ENCODE data around the gene LIG3.
A peak's percentile ranks its signal among the peaks of the same experiment; 100 is the strongest.
"Not testable (repeated sequence)": the region's sequence is repeated elsewhere in the genome, so short reads cannot be mapped to it uniquely, and the experiment has no call there.

LIG3 gene

GRCh38 chr17:35000965-35001364 lies 20.7 kb downstream of the LIG3 start:
- DNase-seq = not testable (repeated sequence)

- no peak for DNase-seq
These were observed 21.2 kb downstream of the LIG3 start for GRCh38 chr17:35001549-35001948.

- DNase-seq = no peak
These were observed 22.7 kb downstream of the LIG3 start for GRCh38 chr17:35002876-35003551.

GRCh38 chr17:35003778-35004177 lies 23.5 kb downstream of the LIG3 start:
- no peak for DNase-seq

GRCh38 chr17:35006345-35006744 lies 26.0 kb downstream of the LIG3 start:
- no peak for DNase-seq

GRCh38 chr17:35006961-35007360 lies 26.6 kb downstream of the LIG3 start:
- no peak for DNase-seq

DNA sequence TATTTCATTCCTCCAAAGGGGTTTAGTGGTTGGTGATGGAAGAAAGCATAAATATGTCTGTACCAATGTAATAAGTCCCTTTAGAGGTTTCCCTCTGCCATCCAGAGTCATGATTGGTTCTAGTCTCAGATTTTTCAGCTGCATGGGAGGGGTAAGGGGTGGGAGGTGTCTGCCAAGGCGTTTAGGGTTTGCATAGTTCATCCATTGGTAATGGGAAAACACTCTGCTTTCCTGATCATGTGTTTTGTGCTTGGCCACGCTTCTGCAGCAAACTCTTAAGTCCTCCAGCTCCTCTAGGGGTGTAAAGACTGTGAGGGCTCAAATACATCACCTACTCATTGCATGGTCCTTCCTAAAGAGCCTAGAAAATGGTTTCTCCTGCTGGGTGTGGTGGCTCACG lies 29.8 kb downstream of the LIG3 start:
- DNase-seq = no peak

GRCh38 chr17:35011671-35012216 lies 31.4 kb downstream of the LIG3 start:
- no peak for DNase-seq

GRCh38 chr17:35016369-35016768 lies 36.1 kb downstream of the LIG3 start:
- DNase-seq = no peak

DNA sequence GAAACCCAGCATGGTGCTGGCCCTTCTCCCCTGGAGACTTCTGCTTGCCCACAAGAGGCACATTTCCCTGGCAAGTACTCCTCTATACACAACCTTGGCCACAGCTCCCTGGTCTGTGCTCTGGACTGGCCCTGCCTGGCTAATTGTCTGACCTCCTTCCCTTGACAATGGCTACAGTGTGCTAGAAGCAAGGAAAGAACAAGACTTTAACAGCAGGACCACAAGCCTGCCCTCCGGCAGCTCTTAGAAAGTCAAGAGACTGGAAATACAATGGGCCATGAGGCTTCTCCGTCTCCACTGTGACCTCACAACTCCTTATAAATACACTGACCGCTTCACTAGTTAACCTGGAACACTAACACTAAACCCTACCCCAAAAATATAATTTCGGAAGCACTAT lies 36.7 kb downstream of the LIG3 start:
- DNase-seq = no peak

- no peak for DNase-seq
These were observed 38.5 kb downstream of the LIG3 start for GRCh38 chr17:35018814-35019213.

DNA sequence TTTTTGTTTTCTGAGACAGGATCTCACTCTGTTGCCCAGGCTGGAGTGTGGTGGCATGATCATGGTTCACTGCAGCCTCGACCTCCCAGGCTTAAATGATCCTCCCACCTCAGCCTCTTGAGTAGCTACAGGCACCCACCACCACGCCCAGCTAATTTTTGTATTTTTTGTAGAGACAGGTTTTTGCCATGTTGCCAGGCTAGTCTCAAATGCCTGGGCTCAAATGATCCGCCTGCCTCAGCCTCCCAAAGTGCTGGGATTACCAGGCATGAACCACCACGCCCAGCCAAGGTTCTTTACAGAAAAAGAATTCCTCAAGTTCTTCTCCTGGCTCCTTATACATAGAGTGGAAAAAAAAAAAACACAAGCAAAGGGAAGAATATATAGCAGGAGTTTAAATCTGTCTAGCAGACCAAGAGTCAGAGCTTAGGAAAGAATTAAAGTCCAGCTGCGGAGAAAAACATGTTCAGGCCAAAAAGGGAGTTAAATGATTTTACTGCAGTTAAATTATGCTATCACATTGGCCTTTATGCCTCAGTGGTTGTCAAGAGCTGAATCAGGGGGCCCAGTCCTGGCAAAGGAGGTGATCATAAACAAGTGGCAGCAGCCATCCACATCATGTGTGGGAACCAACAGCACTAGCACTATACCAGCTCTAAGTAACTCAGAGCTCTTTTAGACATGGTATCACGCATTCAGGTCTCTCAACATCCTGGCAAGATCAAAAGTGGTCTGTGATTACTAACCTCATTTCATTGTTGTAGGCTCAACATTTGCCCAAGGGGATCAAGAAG lies 39.3 kb downstream of the LIG3 start:
- DNase-seq = no peak

DNA sequence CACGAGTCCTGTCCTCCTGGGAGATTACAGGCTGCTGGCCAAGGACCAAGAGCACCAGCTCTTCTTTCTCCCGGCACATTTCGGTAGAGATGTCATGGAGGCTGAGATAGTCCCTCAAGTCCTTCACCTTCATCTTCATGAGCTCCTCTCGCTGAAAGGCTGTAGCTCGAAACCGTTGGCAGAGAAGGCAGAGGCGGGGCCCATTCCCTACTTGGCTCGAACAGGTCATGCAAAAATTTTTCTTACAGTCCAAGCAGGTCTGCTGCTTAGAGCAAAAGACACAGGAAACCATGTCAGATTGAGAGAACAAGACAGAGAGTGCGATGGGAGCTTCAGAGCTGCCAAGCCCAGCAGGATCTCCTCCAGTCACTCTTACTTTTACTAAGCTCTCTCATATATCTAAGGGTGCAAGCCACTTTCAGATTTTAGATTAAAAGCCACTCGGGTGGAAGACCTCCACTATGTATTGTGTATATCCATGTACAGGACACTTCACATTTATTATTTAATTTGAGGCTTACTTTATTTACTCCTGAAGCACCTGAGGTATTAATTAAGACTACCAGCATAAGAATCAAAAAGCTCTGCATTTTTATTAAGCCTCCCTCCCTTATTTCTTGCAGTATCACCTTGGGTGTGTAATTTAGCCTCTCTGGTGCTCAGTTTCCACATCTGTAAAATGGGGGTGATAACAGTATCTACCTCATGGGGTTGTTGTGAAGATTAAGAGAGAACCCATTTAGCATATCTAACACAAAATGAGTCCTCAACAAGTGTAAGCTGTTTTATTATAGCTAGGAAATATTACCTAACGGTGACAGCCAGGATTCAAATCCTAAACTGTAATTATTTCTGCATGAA lies 41.4 kb downstream of the LIG3 start:
- no peak for DNase-seq

- peak; percentile 43 for DNase-seq
These were observed 42.3 kb downstream of the LIG3 start for GRCh38 chr17:35022536-35023063.

DNA sequence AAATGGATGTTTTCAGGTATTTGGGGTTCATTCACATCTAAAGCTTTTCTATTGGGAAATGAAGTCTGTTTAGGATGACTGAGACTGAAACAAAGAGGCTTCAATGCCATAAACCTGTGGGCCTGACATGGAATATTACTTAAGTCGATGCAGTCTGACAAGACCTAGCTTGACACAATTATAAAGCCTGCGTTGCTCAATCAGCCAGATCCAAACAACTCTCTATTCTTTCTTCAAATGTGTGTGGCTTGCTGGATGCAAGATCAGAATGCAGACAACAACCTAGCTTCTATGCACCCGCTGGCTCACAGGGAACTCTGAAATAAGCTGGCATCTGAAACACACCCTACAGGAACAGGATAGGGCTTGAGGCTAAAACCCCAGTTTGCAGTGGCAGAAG lies 43.2 kb downstream of the LIG3 start:
- no peak for DNase-seq

DNA sequence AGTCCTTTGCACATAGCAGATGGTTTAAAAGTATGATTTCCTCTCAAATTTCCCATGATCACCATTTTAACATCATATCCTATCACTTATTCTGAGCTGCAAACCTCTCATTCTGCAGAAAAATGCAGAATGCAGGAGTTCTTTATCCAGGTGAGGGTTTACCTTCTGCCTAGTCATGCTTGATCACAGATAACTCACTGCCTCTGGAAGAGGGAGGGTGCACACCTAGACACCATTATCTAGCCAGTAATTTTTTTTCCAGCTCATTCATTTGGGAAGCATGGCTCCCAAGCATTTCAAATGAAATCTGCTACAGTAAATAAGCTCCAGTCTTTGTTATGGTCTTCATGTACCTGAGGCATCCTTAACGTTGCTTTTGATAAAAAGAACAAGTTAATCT lies 45.2 kb downstream of the LIG3 start:
- DNase-seq = no peak

GRCh38 chr17:35028097-35028496 lies 47.8 kb downstream of the LIG3 start:
- not testable (repeated sequence) for DNase-seq

GRCh38 chr17:35028531-35029262 lies 48.4 kb downstream of the LIG3 start:
- no peak for DNase-seq

DNA sequence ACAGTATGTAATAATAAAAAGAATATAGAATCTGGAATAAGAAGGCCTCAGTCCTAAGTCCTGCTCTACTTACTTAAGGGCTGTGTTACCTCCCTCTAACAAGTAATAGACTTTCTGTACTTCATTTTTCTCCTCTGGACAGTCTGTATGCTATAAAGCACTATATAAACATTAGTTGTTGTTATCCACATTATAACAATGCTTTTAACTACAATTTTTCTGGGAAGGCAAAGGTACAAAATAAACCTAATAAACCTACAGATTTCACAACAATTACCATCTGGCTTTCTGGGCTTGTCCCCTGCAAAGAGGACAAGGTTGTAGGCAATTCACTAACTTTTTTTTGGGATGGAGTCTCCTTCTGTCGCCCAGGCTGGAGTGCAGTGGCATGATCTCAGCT lies 50.5 kb downstream of the LIG3 start:
- DNase-seq = no peak

- no peak for DNase-seq
These were observed 58.1 kb downstream of the LIG3 start for GRCh38 chr17:35038453-35038852.

- no peak for DNase-seq
These were observed 61.1 kb downstream of the LIG3 start for GRCh38 chr17:35041390-35041789.

- no peak for DNase-seq
These were observed 63.9 kb downstream of the LIG3 start for GRCh38 chr17:35044181-35044580.
